ENCODE data around the gene ASTN2. TPM values are rescaled to one million over a fixed set of nuclear protein-coding genes. Genes with fewer than 3 reads are reported as not detected.

Gene ASTN2
- total RNA-seq, 1 donor from 2014 or later = 2.7 TPM

- no peak overlapping the region for H3K4me3 Mint-ChIP-seq (ENCODE audit: low read depth)
- no peak overlapping the region for H3K27ac Mint-ChIP-seq
- H3K36me3 Mint-ChIP-seq (ENCODE audit: low read depth) = no peaks in the 10 kb centered on the region
- H3K4me1 Mint-ChIP-seq (ENCODE audit: low read depth) = no peaks in the 10 kb centered on the region
- no peaks in the 10 kb centered on the region for H3K27me3 Mint-ChIP-seq (ENCODE audit: low read depth)
- peaks cover 19% of the 10 kb centered on the region for H3K9me3 Mint-ChIP-seq
- intact Hi-C loops (cut with micrococcal nuclease) = no loop called here
- DNase-seq (ENCODE audit: low spot score) = no peak
Measured at GRCh38 chr9:116877072-116877471, 537.8 kb downstream of the ASTN2 start.

GRCh38 chr9:116875576-116875975 is 539.3 kb downstream of the ASTN2 start:
- H3K27me3 Mint-ChIP-seq (ENCODE audit: low read depth) = no peaks in the 10 kb centered on the region
- H3K4me3 Mint-ChIP-seq (ENCODE audit: low read depth) = no peak overlapping the region
- peaks cover 19% of the 10 kb centered on the region for H3K9me3 Mint-ChIP-seq
- intact Hi-C loops (cut with micrococcal nuclease) = no loop called here
- H3K36me3 Mint-ChIP-seq (ENCODE audit: low read depth) = no peaks in the 10 kb centered on the region
- DNase-seq (ENCODE audit: low spot score) = no peak
- no peak overlapping the region for H3K27ac Mint-ChIP-seq
- H3K4me1 Mint-ChIP-seq (ENCODE audit: low read depth) = no peaks in the 10 kb centered on the region

- Mint-ChIP-seq H3K36me3 (ENCODE audit: low read depth) (no peaks in the 10 kb centered on the region), H3K27ac (no peak overlapping the region), H3K27me3 (ENCODE audit: low read depth) (no peaks in the 10 kb centered on the region), H3K4me1 (ENCODE audit: low read depth) (no peaks in the 10 kb centered on the region), H3K9me3 (peaks cover 19% of the 10 kb centered on the region), H3K4me3 (ENCODE audit: low read depth) (no peak overlapping the region)
- no peak for DNase-seq (ENCODE audit: low spot score)
- intact Hi-C loops (cut with micrococcal nuclease) = no loop called here
Measured at GRCh38 chr9:116873937-116874914, 540.6 kb downstream of the ASTN2 start.

- Mint-ChIP-seq H3K4me1 (ENCODE audit: low read depth) (no peaks in the 10 kb centered on the region), H3K27me3 (ENCODE audit: low read depth) (no peaks in the 10 kb centered on the region), H3K9me3 (peaks cover 19% of the 10 kb centered on the region), H3K27ac (no peak overlapping the region), H3K4me3 (ENCODE audit: low read depth) (no peak overlapping the region), H3K36me3 (ENCODE audit: low read depth) (no peaks in the 10 kb centered on the region)
- no peak for DNase-seq (ENCODE audit: low spot score)
- intact Hi-C loops (cut with micrococcal nuclease) = no loop called here
Measured at GRCh38 chr9:116873491-116873890, 541.4 kb downstream of the ASTN2 start.

- Mint-ChIP-seq H3K27ac (no peak overlapping the region), H3K4me3 (ENCODE audit: low read depth) (no peak overlapping the region), H3K27me3 (ENCODE audit: low read depth) (no peaks in the 10 kb centered on the region), H3K9me3 (peaks cover 3% of the 10 kb centered on the region), H3K4me1 (ENCODE audit: low read depth) (no peaks in the 10 kb centered on the region), H3K36me3 (ENCODE audit: low read depth) (no peaks in the 10 kb centered on the region)
- DNase-seq (ENCODE audit: low spot score) = no peak
- intact Hi-C loops (cut with micrococcal nuclease) = no loop called here
Measured at GRCh38 chr9:116870566-116870965, 544.3 kb downstream of the ASTN2 start.

- no peaks in the 10 kb centered on the region for H3K9me3 Mint-ChIP-seq
- H3K27me3 Mint-ChIP-seq (ENCODE audit: low read depth) = no peaks in the 10 kb centered on the region
- H3K4me1 Mint-ChIP-seq (ENCODE audit: low read depth) = no peaks in the 10 kb centered on the region
- no peak overlapping the region for H3K4me3 Mint-ChIP-seq (ENCODE audit: low read depth)
- DNase-seq (ENCODE audit: low spot score) = no peak
- no peak overlapping the region for H3K27ac Mint-ChIP-seq
- H3K36me3 Mint-ChIP-seq (ENCODE audit: low read depth) = no peaks in the 10 kb centered on the region
- intact Hi-C loops (cut with micrococcal nuclease) = no loop called here
Measured at GRCh38 chr9:116868201-116868600, 546.7 kb downstream of the ASTN2 start.

GRCh38 chr9:116861321-116861720 is 553.5 kb downstream of the ASTN2 start:
- Mint-ChIP-seq H3K4me3 (ENCODE audit: low read depth) (no peak overlapping the region), H3K27ac (no peak overlapping the region), H3K36me3 (ENCODE audit: low read depth) (no peaks in the 10 kb centered on the region), H3K27me3 (ENCODE audit: low read depth) (no peaks in the 10 kb centered on the region), H3K9me3 (no peaks in the 10 kb centered on the region), H3K4me1 (ENCODE audit: low read depth) (no peaks in the 10 kb centered on the region)
- intact Hi-C loops (cut with micrococcal nuclease) = loop anchor here (5.0 kb wide), 1 partner anchor 124 kb away; no protein-coding TSS in a partner anchor
- DNase-seq (ENCODE audit: low spot score) = no peak

GRCh38 chr9:116860509-116861120 is 554.2 kb downstream of the ASTN2 start:
- intact Hi-C loops (cut with micrococcal nuclease) = loop anchor here (5.0 kb wide), 1 partner anchor 123 kb away; no protein-coding TSS in a partner anchor
- H3K36me3 Mint-ChIP-seq (ENCODE audit: low read depth) = no peaks in the 10 kb centered on the region
- no peak for DNase-seq (ENCODE audit: low spot score)
- no peaks in the 10 kb centered on the region for H3K27me3 Mint-ChIP-seq (ENCODE audit: low read depth)
- no peak overlapping the region for H3K27ac Mint-ChIP-seq
- H3K4me1 Mint-ChIP-seq (ENCODE audit: low read depth) = no peaks in the 10 kb centered on the region
- H3K4me3 Mint-ChIP-seq (ENCODE audit: low read depth) = no peak overlapping the region
- no peaks in the 10 kb centered on the region for H3K9me3 Mint-ChIP-seq

- intact Hi-C loops (cut with micrococcal nuclease) = loop anchor here (5.0 kb wide), 1 partner anchor 122 kb away; no protein-coding TSS in a partner anchor
- DNase-seq (ENCODE audit: low spot score) = no peak
- no peak overlapping the region for H3K4me3 Mint-ChIP-seq (ENCODE audit: low read depth)
- no peaks in the 10 kb centered on the region for H3K27me3 Mint-ChIP-seq (ENCODE audit: low read depth)
- no peaks in the 10 kb centered on the region for H3K36me3 Mint-ChIP-seq (ENCODE audit: low read depth)
- no peaks in the 10 kb centered on the region for H3K4me1 Mint-ChIP-seq (ENCODE audit: low read depth)
- H3K9me3 Mint-ChIP-seq = no peaks in the 10 kb centered on the region
- H3K27ac Mint-ChIP-seq = no peak overlapping the region
Measured at GRCh38 chr9:116859763-116860162, 555.1 kb downstream of the ASTN2 start.

GRCh38 chr9:116857321-116857720 is 557.5 kb downstream of the ASTN2 start:
- no peak overlapping the region for H3K4me3 Mint-ChIP-seq (ENCODE audit: low read depth)
- H3K36me3 Mint-ChIP-seq (ENCODE audit: low read depth) = no peaks in the 10 kb centered on the region
- no peak for DNase-seq (ENCODE audit: low spot score)
- no peak overlapping the region for H3K27ac Mint-ChIP-seq
- intact Hi-C loops (cut with micrococcal nuclease) = no loop called here
- no peaks in the 10 kb centered on the region for H3K9me3 Mint-ChIP-seq
- H3K4me1 Mint-ChIP-seq (ENCODE audit: low read depth) = no peaks in the 10 kb centered on the region
- no peaks in the 10 kb centered on the region for H3K27me3 Mint-ChIP-seq (ENCODE audit: low read depth)

GRCh38 chr9:116855881-116856662 is 558.8 kb downstream of the ASTN2 start:
- intact Hi-C loops (cut with micrococcal nuclease) = no loop called here
- no peak for DNase-seq (ENCODE audit: low spot score)
- Mint-ChIP-seq H3K27me3 (ENCODE audit: low read depth) (no peaks in the 10 kb centered on the region), H3K27ac (no peak overlapping the region), H3K4me1 (ENCODE audit: low read depth) (no peaks in the 10 kb centered on the region), H3K36me3 (ENCODE audit: low read depth) (no peaks in the 10 kb centered on the region), H3K9me3 (no peaks in the 10 kb centered on the region), H3K4me3 (ENCODE audit: low read depth) (no peak overlapping the region)

GRCh38 chr9:116849721-116850120 is 565.1 kb downstream of the ASTN2 start:
- H3K36me3 Mint-ChIP-seq (ENCODE audit: low read depth) = no peaks in the 10 kb centered on the region
- intact Hi-C loops (cut with micrococcal nuclease) = no loop called here
- H3K4me3 Mint-ChIP-seq (ENCODE audit: low read depth) = no peak overlapping the region
- no peak for DNase-seq (ENCODE audit: low spot score)
- H3K4me1 Mint-ChIP-seq (ENCODE audit: low read depth) = no peaks in the 10 kb centered on the region
- no peaks in the 10 kb centered on the region for H3K9me3 Mint-ChIP-seq
- no peak overlapping the region for H3K27ac Mint-ChIP-seq
- no peaks in the 10 kb centered on the region for H3K27me3 Mint-ChIP-seq (ENCODE audit: low read depth)

All from activated T-helper 2 cell treated with anti-CD3 and anti-CD28 coated beads, Interferon-gamma antibody, Interleukin-2, Interleukin-4, amounts not matched to agents 10 μg/mL and 5 μg/mL and 100 μg/mL, durations not matched to agents 14 hours and 24 hours and 36 hours (primary cell).